ENCODE results near the gene ARL15.
"Not testable (repeated sequence)": the region's sequence is repeated elsewhere in the genome, so short reads cannot be mapped to it uniquely, and the experiment has no call there.

The ARL15 gene

GRCh38 chr5:54063817-54064216 lies 246.6 kb downstream of the ARL15 start:
- no peak overlapping the region for H3K4me3 ChIP-seq (ENCODE audit: control insufficient read depth, low read depth, low read length)
- TF ChIP-seq, protein P1, sequence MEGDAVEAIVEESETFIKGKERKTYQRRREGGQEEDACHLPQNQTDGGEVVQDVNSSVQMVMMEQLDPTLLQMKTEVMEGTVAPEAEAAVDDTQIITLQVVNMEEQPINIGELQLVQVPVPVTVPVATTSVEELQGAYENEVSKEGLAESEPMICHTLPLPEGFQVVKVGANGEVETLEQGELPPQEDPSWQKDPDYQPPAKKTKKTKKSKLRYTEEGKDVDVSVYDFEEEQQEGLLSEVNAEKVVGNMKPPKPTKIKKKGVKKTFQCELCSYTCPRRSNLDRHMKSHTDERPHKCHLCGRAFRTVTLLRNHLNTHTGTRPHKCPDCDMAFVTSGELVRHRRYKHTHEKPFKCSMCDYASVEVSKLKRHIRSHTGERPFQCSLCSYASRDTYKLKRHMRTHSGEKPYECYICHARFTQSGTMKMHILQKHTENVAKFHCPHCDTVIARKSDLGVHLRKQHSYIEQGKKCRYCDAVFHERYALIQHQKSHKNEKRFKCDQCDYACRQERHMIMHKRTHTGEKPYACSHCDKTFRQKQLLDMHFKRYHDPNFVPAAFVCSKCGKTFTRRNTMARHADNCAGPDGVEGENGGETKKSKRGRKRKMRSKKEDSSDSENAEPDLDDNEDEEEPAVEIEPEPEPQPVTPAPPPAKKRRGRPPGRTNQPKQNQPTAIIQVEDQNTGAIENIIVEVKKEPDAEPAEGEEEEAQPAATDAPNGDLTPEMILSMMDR (conservative IDR thresholded peaks at IDR 0.05; ENCODE audit: control insufficient read depth, insufficient read depth, low read depth, low read length) = no peak
- DNase-seq (ENCODE audit: low read depth) = peak; percentile 64

GRCh38 chr5:54062958-54063357 lies 247.4 kb downstream of the ARL15 start:
- DNase-seq (ENCODE audit: low read depth) = peak; percentile 52
- TF ChIP-seq, protein P1 (conservative IDR thresholded peaks at IDR 0.05; ENCODE audit: control insufficient read depth, insufficient read depth, low read depth, low read length) = no peak
- H3K4me3 ChIP-seq (ENCODE audit: control insufficient read depth, low read depth, low read length) = no peak overlapping the region

DNA sequence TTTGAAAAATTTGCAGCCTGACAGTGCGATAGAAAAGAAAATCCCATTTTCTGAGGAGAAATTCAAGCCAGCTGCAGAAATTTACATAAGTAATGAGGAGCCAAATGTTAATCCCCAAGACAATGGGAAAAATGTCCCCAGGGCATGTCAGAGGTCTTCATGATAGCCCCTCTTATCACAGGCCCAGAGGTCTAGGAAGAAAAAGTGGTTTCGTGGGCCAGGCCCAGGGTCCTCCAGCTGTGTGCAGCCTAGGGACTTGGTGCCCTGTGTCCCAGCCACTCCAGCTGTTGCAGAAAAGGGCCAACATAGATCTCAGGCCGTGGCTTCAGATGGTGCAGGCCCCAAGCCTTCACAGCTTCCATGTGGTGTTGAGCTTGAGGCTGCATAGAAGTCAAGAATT lies 249.5 kb downstream of the ARL15 start:
- not testable (repeated sequence) for DNase-seq (ENCODE audit: low read depth)

DNA sequence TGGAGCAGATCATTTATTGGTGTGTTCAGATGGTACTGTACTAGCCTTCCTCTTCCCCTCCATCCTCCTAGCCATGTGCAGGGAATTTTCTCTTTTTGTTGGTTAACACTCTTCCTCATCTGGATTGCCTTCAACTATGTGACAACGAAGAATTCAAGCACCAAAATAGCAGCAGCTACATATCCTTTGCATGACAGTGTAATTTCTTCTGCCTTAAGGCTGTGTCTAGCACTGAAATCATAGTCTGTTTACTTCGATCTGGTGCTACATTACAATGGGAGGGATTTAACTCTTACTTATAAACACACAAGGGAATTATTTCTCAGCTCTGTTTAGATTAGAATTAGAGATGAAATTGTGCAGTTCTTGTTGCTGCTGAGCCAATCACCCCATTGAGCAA lies 260.4 kb downstream of the ARL15 start:
- H3K4me3 ChIP-seq (ENCODE audit: control insufficient read depth, low read depth, low read length) = no peak overlapping the region
- TF ChIP-seq, protein P1 (conservative IDR thresholded peaks at IDR 0.05; ENCODE audit: control insufficient read depth, insufficient read depth, low read depth, low read length) = no peak
- peak; percentile 15 for DNase-seq (ENCODE audit: low read depth)

More for the DNA sequence above, 249.5 kb downstream of the ARL15 start:
- not testable (repeated sequence) for H3K4me3 ChIP-seq (ENCODE audit: control insufficient read depth, low read depth, low read length)

DNA sequence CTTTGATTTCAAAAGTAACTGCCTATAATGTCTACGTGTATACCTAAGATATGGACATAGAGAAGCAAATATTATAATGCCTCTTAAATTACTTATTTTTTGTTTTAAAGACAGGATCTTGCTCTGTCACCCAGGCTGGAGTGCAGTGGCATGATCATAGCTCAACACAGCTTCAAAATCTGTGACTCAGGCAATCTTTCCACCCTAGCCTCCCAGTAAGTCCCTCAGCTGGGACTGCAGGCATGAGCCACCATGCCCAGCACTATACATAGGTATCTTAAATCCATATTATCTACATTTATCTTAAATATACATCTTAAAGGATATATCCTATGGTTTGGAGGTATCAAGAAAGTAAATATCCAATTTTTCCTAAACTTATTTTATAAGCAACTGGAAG lies 261.2 kb downstream of the ARL15 start:
- no peak overlapping the region for H3K4me3 ChIP-seq (ENCODE audit: control insufficient read depth, low read depth, low read length)
- no peak for DNase-seq (ENCODE audit: low read depth)
- TF ChIP-seq, protein P1 (conservative IDR thresholded peaks at IDR 0.05; ENCODE audit: control insufficient read depth, insufficient read depth, low read depth, low read length) = no peak

DNA sequence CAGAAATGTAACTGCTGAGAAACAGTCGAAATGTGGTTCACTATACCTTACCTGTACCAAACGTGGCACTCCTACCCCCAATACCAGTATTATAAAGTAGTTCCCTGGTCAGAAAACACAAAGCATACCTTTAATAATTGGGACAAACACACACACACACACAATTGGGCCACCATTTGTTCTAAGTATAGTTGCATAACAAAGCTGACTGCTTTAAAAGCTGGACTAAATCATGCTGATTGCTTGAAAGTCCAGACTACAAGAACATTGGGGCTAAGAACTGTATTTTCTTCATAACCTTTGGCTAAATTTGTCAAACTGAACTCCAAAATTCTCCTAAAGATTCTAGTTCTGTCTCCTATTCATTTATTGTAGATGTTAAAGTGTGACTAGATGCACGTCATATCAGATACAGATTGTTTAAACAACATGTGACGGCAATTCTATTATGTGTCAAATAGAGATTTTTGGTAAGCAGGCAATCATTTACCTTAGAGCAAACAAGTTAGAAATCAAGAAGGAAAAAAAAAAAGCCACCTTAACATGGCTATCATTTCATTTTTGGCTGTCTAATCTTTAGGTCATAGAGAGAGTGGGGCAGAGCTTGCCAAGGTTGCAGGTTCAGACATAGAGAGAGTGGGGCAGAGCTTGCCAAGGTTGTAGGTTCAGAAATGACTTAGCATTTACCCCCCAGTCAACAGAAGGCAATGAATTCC lies 265.1 kb downstream of the ARL15 start:
- no peak for DNase-seq (ENCODE audit: low read depth)
- TF ChIP-seq, protein P1 (conservative IDR thresholded peaks at IDR 0.05; ENCODE audit: control insufficient read depth, insufficient read depth, low read depth, low read length) = no peak
- H3K4me3 ChIP-seq (ENCODE audit: control insufficient read depth, low read depth, low read length) = no peak overlapping the region

- H3K4me3 ChIP-seq (ENCODE audit: control insufficient read depth, low read depth, low read length); DNase-seq (ENCODE audit: low read depth): not testable (repeated sequence)
Observed at GRCh38 chr5:54044276-54044675, 266.1 kb downstream of the ARL15 start.

GRCh38 chr5:54040804-54041203 lies 269.6 kb downstream of the ARL15 start:
- H3K4me3 ChIP-seq (ENCODE audit: control insufficient read depth, low read depth, low read length) = no peak overlapping the region
- TF ChIP-seq, protein P1 (conservative IDR thresholded peaks at IDR 0.05; ENCODE audit: control insufficient read depth, insufficient read depth, low read depth, low read length) = no peak
- DNase-seq (ENCODE audit: low read depth) = no peak

Data from fibroblast of mammary gland (primary cell).